A549 treated with Hydrocortisone at 1 μM for 4 hours (cell line): Measurements from ENCODE around the gene ADRA1B. TPM values are rescaled to one million over a fixed set of nuclear protein-coding genes. Genes with fewer than 3 reads are reported as not detected.

Experiments
- total RNA-seq: library from RNA; stranded (reverse); fragments of 200-300 nt; extraction: Qiagen RNA extraction; gene quantifications from 5 replicates; pipeline ENCODE4 v1.2.3, GENCODE V29; 2022

ADRA1B gene
- total RNA-seq, result 19.3 to 23.5 TPM (median 21.5 TPM) in 5 replicates

DNA sequence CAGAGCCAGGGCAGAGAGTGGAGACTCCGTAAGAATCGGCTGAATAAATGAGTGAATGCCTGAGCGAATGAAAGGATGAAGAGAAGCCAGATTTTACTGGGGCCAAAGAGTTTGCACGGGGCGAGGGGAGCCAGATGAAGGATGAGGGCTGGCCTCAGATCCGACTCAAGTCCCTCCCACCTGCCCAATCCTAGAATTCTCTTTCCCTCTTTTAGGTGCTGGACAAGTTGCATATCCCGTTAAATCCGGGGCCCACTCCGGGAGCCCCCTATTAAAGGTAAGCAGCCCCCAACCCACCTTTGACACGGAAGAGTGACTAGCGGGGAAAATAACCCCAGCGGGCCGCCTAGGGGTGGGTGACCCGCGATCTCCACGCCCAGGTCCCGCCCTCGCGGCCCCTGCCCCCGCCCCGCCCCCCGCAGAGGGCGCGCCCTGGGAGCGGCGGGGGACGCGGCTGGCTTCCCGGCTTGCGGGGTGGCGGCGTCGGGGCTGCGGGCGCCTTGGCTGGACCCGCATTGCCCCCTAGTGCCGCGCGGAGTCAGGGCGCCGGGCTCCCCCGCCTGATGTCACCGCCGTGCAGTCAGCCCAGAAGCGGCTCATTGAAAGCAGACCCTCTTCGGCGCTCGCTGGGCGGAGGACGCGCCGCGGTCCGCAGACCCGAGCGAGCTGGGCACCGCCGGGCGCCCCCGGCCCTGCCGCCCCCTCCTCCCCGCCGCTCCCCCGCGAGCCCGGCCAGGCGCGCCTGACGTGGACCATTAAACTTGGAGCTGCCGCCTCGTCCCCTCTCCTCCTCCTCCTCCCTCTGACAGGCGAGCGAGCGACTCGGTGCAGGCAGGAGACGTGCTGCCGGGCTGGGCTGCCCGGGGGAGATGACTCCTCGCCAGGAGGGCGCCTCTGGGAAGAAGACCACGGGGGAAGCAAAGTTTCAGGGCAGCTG, at the start of gene ADRA1B:
TSS of gene ADRA1B (plus strand) at position 579 of the 937 bp plus-strand sequence. CDS start 424 bp downstream, outside the sequence.

DNA sequence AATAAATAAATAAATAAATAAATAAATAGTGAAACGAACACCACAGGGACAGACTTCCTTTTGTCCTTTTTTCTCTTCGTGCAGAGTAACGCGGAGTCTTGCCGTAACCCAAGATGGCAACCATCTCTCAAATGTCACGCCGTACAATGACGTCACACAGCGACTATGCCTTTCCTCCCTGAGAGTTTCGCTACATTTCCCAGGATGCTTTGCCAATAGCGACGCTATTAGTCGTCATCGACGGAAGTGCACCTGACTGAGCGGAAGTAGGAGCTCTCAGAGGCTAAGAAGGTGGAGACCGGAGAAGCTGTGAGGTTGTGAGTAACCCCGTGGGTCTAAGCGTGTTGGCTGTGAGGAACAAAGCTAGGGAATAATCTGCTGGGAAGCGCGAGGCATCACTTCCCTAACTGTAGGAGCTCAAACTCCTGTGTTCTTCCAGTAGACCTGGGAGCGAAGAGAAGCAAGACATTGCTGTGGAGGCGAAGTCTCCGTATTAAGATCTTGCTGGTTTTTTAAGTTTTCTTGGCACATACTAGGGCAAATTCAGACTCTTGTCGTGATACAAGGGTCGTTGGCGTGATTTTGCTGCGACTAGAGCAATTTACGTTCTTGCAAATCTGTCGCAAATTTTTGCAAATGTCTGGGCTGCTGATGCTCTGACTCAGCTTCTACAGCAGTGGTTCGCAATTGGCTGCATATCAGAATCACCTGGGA, 92.8 kb downstream of the ADRA1B start, which contains the start of gene TTC1:
TSS of gene TTC1 (plus strand) at position 263 of the 714 bp plus-strand sequence. CDS start 1,390 bp downstream, outside the sequence.

Other genes starting within 250 kb of the ADRA1B start
- 61.9 to 77.9 TPM (median 68.1 TPM) in 5 replicates for gene TTC1, start 92.7 kb downstream of the ADRA1B start, total RNA-seq
- 7.7 to 11.4 TPM (median 10.2 TPM) in 5 replicates for gene PWWP2A, start 203.0 kb downstream of the ADRA1B start, total RNA-seq